ENCODE measurements around the gene DNAJB8.

DNAJB8 gene

GRCh38 chr3:128481438-128481942 is 14.8 kb upstream of the DNAJB8 start:
- TF ChIP-seq, protein P1, sequence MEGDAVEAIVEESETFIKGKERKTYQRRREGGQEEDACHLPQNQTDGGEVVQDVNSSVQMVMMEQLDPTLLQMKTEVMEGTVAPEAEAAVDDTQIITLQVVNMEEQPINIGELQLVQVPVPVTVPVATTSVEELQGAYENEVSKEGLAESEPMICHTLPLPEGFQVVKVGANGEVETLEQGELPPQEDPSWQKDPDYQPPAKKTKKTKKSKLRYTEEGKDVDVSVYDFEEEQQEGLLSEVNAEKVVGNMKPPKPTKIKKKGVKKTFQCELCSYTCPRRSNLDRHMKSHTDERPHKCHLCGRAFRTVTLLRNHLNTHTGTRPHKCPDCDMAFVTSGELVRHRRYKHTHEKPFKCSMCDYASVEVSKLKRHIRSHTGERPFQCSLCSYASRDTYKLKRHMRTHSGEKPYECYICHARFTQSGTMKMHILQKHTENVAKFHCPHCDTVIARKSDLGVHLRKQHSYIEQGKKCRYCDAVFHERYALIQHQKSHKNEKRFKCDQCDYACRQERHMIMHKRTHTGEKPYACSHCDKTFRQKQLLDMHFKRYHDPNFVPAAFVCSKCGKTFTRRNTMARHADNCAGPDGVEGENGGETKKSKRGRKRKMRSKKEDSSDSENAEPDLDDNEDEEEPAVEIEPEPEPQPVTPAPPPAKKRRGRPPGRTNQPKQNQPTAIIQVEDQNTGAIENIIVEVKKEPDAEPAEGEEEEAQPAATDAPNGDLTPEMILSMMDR (IDR thresholded peaks at IDR 0.05; ENCODE audit: control extremely low read depth, extremely low read depth, low read depth, missing control alignments), result no peak
- ChIA-PET POLR2A (no interaction called here), CTCF (interaction anchor here (1.1 to 1.3 kb wide), 2 partner anchors 8 to 56 kb away, joined by 3 read pairs; no protein-coding TSS in a partner anchor)
- no peak for DNase-seq (ENCODE audit: extremely low spot score)

DNA sequence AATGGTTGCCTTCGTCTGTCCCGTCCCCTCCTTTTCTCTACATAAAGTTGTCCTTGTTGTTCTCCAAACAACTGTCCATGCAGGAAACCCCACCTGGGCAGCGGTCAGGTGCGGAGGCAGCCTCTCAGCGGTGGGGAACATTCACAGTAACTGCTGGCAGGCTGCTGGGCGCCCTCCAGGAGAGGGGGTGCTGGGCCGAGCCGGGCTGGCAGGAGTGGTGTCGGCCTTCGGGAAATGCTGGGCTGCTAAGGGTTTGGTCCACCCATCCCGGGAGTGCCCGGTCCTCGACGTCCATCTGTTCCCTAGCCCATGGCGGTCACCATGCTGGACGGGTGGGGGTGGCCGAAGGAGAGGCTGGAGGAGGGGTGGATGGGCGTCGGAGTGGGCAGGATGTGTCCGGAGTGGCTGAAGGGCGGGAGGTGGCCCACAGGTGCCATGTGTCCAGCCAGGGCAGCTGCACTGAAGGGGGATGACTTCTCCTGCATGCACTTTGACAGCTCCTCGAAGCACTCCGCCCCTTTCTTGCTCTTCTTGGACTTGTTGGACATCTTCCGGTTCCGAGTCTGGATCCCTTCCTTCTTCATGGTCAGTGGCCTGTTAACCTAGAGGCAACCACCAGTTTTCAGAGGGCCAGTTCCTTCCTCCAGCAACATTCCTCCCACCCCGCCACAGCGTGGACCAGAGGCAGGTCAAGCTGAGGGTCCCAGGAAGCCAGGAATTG is 14.2 kb upstream of the DNAJB8 start:
- POLR2A ChIA-PET, result no interaction called here
- no peak for DNase-seq (ENCODE audit: extremely low spot score)
- TF ChIP-seq, protein P1 (IDR thresholded peaks at IDR 0.05; ENCODE audit: control extremely low read depth, extremely low read depth, low read depth, missing control alignments), result no peak
- CTCF ChIA-PET, result interaction anchor here (1.1 to 1.3 kb wide), 2 partner anchors 9 to 55 kb away, joined by 3 read pairs; no protein-coding TSS in a partner anchor

DNA sequence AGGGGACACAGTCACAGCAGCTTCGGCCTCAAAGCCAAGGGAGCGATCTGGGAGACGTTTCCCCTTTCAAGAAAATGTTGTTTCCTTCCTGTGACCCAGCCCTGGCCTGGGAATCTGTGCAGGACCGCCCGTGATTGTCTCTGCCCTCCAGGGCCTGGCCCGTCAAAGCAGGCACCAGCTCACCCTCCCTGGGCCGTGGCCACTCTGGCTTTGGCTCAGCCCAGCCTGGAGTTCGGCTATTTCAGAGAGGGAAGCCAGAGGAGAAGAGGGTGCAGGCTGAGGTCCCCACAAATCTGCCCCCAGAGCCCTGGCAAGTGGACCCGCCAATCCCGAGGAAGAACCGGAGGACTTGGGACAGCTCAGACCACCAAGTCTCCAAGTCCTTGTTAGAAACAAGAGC is 13.6 kb upstream of the DNAJB8 start:
- CTCF ChIA-PET, result interaction anchor here (1.3 kb wide), 1 partner anchor 12 kb away, joined by 3 read pairs; no protein-coding TSS in a partner anchor
- POLR2A ChIA-PET, result no interaction called here
- no peak for DNase-seq (ENCODE audit: extremely low spot score)
- TF ChIP-seq, protein P1 (IDR thresholded peaks at IDR 0.05; ENCODE audit: control extremely low read depth, extremely low read depth, low read depth, missing control alignments), result no peak

DNA sequence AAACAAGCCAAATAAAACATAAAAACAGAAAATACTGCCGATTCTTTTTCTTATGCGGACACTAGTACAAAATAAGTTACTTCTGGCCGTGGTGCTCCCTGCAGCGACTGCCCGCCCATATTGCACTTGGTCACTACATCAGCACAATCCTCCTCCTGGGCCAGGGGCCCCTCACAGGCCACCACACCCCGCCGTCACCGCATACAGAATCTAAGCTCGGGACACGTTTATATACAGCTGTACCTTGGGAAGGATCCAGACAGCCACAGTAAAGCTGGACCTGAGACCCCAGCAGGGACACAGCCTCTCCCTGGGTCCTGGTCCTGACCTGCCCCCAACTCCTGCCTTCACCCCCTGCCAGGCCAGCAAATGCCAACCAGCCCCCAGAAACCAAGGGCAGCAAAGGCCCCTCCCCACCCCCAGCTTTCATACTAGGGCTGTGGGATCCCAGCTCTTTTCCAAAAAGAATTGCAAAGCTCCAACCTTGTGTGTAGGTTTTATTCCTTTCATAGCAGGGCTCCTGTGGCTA is 12.9 kb upstream of the DNAJB8 start:
- TF ChIP-seq, protein P1 (IDR thresholded peaks at IDR 0.05; ENCODE audit: control extremely low read depth, extremely low read depth, low read depth, missing control alignments), result no peak
- ChIA-PET CTCF (interaction anchor here (1.3 kb wide), 1 partner anchor 11 kb away, joined by 3 read pairs; no protein-coding TSS in a partner anchor), POLR2A (no interaction called here)
- DNase-seq (ENCODE audit: extremely low spot score), result no peak

GRCh38 chr3:128478576-128479506 is 12.2 kb upstream of the DNAJB8 start:
- TF ChIP-seq, protein P1 (IDR thresholded peaks at IDR 0.05; ENCODE audit: control extremely low read depth, extremely low read depth, low read depth, missing control alignments), result no peak
- POLR2A ChIA-PET, result no interaction called here
- no peak for DNase-seq (ENCODE audit: extremely low spot score)
- CTCF ChIA-PET, result interaction anchor here (1.3 kb wide), 1 partner anchor 10 kb away, joined by 3 read pairs; no protein-coding TSS in a partner anchor

DNA sequence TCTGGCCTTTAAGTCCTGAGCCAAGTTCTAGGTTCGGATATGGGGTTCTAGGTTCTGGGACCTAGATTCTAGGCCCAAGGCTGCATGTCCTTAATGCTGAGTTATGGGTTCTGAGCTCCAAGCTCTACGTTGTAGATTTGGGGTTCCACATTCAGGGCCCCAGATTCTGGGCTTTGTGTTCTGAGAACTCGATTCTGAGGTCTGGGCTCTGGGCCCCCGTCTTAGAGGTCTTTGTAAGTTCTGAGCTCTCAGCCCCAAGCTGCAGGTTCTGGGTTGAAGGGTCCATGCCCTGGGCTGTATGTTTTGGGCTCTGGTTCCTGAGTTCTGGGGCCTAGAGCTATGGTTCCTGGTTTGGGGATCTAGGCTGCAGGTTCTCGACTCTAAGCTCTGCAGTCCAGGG is 10.0 kb upstream of the DNAJB8 start:
- TF ChIP-seq, protein P1 (IDR thresholded peaks at IDR 0.05; ENCODE audit: control extremely low read depth, extremely low read depth, low read depth, missing control alignments), result no peak
- ChIA-PET CTCF (interaction anchor here (1.8 kb wide), 1 partner anchor 21 kb away, joined by 5 read pairs; no protein-coding TSS in a partner anchor), POLR2A (no interaction called here)
- DNase-seq (ENCODE audit: extremely low spot score), result no peak
